VCaP (cell line): ENCODE measurements around the gene KRTDAP.

Experiments used
- H3K27ac ChIP-seq: fragments of 450-650 bp; 2 replicates; pipeline ENCODE4 v1.5.1; 2017
- TF ChIP-seq, protein P1 (sequence below): fragments of 450-650 bp; conservative IDR thresholded peaks from 2 replicates; pipeline ENCODE4 v1.5.1; 2017; ENCODE audit warnings: mild to moderate bottlenecking, moderate library complexity

KRTDAP gene

DNA sequence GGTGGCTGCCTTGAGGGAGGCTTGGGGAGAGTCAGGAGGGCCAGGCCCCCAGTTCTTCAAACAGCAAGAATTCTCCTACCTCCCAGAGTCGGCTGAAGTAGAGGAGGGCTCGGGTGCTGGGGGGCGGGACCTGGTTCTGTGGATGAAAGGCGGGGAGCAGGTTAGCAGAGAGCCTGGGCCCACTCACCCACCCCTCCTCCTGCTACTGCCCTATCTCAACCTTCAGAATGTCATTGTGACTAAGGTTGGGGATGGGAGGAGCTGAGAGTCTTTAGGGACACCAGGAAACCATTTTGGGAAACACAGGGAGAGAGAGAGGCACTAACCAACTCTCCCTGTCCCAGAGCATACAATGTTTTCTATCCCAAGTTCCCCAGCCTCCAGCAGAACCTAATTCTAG, 12.5 kb upstream of the KRTDAP start:
- H3K27ac ChIP-seq: no peak overlapping the region
- TF ChIP-seq, protein P1, sequence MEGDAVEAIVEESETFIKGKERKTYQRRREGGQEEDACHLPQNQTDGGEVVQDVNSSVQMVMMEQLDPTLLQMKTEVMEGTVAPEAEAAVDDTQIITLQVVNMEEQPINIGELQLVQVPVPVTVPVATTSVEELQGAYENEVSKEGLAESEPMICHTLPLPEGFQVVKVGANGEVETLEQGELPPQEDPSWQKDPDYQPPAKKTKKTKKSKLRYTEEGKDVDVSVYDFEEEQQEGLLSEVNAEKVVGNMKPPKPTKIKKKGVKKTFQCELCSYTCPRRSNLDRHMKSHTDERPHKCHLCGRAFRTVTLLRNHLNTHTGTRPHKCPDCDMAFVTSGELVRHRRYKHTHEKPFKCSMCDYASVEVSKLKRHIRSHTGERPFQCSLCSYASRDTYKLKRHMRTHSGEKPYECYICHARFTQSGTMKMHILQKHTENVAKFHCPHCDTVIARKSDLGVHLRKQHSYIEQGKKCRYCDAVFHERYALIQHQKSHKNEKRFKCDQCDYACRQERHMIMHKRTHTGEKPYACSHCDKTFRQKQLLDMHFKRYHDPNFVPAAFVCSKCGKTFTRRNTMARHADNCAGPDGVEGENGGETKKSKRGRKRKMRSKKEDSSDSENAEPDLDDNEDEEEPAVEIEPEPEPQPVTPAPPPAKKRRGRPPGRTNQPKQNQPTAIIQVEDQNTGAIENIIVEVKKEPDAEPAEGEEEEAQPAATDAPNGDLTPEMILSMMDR: no peak

DNA sequence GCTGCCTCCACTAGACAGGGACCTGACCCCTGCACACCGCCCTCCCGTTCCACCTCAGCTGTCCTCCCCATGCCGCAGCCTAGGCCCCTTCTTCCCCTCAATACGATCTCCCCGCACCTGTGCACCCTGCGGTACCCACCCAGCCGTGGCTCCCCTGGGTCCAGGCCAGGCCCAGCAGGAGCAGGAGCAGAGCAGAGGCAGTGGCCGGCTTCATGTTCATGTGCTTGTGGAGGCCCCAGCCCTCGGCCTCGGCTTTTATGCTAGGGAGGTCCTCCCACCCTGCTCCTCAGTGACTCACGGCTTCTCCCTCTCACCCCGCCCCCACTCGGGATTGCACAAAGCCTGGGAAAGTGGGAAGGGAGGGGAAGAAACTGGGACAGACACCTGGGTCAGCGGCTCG, 11.4 kb upstream of the KRTDAP start:
- TF ChIP-seq, protein P1: no peak
- no peak overlapping the region for H3K27ac ChIP-seq

GRCh38 chr19:35500611-35501010, 10.3 kb upstream of the KRTDAP start:
- TF ChIP-seq, protein P1: no peak
- H3K27ac ChIP-seq: no peak overlapping the region

- TF ChIP-seq, protein P1: no peak
- no peak overlapping the region for H3K27ac ChIP-seq
Measured at GRCh38 chr19:35498984-35499527, 8.8 kb upstream of the KRTDAP start.

GRCh38 chr19:35498220-35498619, 8.0 kb upstream of the KRTDAP start:
- H3K27ac ChIP-seq: no peak overlapping the region
- TF ChIP-seq, protein P1: no peak

DNA sequence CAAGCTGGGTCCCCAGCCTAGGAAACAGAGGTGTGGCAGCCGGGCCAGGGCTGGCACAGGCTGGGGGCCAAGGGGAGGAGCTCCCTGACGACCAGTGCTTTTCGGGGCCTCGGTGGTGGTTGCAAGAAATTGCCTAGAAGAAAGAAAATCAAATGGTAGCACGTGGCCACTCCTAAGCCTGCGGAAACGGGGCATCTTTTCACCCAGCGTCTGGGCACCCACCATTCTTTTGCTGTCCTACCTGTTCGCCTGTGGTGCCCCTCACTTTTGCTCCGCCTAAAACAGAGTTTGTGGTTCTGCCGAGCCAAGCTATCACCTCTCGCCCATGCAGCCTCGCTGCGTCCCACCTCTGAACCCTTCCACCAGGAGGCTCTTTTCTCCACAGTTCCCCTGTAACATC, 7.1 kb upstream of the KRTDAP start:
- TF ChIP-seq, protein P1: no peak

GRCh38 chr19:35495107-35496064, 5.1 kb upstream of the KRTDAP start:
- H3K27ac ChIP-seq: peak overlapping the region; percentile 47; the same call in 1 of the 2 replicates
- TF ChIP-seq, protein P1: peak; percentile 98

More for the DNA sequence above, 7.1 kb upstream of the KRTDAP start:
- H3K27ac ChIP-seq: no peak overlapping the region
